HL-60/S4 (cell line): ENCODE results near the gene UQCC5.

Source experiments
- in situ Hi-C: fragments of 300-500 bp; cut with MboI; formaldehyde crosslinking; loops from 2 replicates; pipeline ENCODE4 v1.14.3; 2022; ENCODE audit warnings: low sequenced_read_pairs

Gene UQCC5, protein sequence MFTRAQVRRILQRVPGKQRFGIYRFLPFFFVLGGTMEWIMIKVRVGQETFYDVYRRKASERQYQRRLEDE

DNA sequence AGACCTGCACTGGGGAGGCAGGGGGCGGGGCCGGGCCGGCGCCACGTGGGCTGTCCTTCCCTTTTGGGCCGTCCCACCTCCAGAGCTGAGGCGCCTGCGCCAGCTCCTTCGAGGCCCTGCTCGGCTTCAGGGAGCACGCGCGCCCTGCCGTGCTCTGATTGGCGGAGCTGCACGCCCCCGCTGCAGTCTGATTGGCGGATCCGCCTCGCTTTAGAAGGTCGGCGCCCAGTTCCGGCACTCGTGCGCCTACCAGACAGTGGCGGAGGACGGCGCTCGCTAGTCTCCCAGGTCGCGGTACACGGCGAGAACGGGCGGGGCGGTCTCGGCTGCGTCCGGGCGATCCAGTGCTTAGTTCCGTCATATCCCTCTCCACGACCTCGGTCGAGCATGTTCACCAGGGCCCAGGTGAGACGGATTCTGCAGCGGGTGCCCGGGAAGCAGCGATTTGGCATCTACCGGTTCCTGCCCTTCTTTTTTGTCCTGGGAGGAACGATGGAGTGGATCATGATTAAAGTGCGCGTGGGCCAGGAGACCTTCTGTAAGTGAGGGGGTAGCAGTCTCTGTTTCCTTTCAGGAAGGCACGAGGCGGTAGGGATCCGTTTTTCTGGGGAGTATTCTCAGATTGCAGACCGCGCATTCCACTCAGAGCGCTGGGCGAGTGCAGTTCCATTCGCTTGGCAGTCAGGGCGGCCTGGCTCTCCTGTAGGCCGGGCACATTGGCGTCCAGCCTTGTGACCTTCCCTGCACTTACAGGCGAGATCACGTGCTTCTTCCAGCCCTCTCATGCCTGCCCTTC lies at the start of gene UQCC5:
Gene UQCC5, plus strand, starts transcription at position 237 of the 796 bp plus-strand sequence. Its CDS starts 151 bp downstream, at position 388.
- in situ Hi-C loops: no loop called here

- in situ Hi-C loops: no loop called here
Measured at GRCh38 chr3:52487050-52487787, 49.2 kb upstream of the UQCC5 start.

DNA sequence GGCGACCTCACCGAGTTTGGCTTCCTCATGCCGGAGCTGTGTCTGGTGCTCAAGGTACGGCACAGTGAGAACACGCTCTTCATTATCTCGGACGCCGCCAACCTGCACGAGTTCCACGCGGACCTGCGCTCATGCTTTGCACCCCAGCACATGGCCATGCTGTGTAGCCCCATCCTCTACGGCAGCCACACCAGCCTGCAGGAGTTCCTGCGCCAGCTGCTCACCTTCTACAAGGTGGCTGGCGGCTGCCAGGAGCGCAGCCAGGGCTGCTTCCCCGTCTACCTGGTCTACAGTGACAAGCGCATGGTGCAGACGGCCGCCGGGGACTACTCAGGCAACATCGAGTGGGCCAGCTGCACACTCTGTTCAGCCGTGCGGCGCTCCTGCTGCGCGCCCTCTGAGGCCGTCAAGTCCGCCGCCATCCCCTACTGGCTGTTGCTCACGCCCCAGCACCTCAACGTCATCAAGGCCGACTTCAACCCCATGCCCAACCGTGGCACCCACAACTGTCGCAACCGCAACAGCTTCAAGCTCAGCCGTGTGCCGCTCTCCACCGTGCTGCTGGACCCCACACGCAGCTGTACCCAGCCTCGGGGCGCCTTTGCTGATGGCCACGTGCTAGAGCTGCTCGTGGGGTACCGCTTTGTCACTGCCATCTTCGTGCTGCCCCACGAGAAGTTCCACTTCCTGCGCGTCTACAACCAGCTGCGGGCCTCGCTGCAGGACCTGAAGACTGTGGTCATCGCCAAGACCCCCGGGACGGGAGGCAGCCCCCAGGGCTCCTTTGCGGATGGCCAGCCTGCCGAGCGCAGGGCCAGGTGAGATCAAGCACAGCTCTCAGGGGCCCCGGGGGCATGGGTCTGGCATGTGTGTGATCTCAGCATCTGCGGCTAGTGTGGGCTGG lies 48.4 kb upstream of the UQCC5 start:
- in situ Hi-C loops: no loop called here

- in situ Hi-C loops: no loop called here
Measured at GRCh38 chr3:52488746-52489145, 47.7 kb upstream of the UQCC5 start.

DNA sequence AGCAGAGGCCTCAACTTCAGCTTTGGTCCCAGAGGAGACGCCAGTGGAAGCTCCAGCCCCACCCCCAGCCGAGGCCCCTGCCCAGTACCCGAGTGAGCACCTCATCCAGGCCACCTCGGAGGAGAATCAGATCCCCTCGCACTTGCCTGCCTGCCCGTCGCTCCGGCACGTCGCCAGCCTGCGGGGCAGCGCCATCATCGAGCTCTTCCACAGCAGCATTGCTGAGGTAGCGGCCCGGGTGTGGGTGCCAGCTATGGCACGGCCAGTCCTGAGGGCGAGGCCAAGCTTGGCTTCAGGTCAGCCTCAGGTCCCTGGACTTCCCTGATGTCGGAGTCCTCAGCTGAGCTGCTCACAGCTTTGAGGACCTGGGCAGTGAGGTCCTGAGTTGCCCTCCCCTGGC lies 47.0 kb upstream of the UQCC5 start:
- in situ Hi-C loops: no loop called here

GRCh38 chr3:52490035-52490938 lies 46.1 kb upstream of the UQCC5 start:
- in situ Hi-C loops: no loop called here

DNA sequence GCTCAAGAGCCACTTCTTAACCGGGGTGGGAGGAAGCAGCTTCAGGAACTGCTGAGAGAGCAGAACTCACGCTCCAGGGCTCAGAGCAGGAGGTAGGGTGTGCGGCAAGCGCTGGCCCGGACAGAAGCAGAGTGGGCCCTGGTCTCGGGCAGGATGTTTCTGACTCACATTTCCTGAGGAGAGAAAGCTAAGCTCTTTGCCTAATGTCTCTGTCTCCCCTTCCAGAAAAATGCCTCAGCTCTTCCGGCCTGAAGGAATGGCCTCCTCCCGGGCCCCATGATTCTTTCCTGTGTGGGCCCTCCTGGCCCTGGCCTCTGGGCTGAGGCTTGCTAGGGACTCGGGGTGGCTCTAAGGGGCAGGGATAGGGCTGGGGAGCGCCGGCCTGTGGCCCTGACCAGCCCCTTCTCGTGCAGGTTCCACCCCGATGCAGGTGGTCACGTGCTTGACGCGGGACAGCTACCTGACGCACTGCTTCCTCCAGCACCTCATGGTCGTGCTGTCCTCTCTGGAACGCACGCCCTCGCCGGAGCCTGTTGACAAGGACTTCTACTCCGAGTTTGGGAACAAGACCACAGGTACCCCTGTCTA lies 45.4 kb upstream of the UQCC5 start:
- in situ Hi-C loops: no loop called here

DNA sequence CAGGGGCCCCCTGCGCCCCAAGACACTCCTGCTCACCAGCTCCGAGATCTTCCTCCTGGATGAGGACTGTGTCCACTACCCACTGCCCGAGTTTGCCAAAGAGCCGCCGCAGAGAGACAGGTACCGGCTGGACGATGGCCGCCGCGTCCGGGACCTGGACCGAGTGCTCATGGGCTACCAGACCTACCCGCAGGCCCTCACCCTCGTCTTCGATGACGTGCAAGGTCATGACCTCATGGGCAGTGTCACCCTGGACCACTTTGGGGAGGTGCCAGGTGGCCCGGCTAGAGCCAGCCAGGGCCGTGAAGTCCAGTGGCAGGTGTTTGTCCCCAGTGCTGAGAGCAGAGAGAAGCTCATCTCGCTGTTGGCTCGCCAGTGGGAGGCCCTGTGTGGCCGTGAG lies 44.3 kb upstream of the UQCC5 start:
- in situ Hi-C loops: no loop called here

- in situ Hi-C loops: no loop called here
Measured at GRCh38 chr3:52493232-52494017, 43.0 kb upstream of the UQCC5 start.

DNA sequence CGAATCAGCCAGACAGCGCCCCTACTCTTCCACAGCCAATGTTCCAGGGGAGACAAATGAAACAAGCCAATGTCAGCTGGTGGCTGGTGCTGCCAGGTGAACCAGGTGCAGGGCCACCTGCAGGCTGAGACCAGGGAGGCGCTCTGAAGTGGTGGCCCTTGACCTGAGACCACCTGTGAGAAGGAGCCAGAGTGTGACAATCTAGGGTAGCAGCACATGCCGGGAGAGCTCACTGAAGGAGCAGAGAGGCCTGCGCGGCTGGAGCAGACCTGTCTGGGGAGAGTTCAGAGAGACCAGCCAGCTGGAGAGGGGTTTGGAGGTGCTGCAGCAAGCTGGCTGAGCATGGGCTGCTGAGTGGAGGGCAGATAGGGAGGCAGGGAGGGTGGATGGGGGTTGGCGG lies 42.0 kb upstream of the UQCC5 start:
- in situ Hi-C loops: no loop called here

- in situ Hi-C loops: no loop called here
Measured at GRCh38 chr3:52494886-52495495, 41.4 kb upstream of the UQCC5 start, which contains the start of gene STAB1. TSS of gene STAB1 (plus strand) at chr3:52495338. CDS start at chr3:52495414, 76 bp downstream.

DNA sequence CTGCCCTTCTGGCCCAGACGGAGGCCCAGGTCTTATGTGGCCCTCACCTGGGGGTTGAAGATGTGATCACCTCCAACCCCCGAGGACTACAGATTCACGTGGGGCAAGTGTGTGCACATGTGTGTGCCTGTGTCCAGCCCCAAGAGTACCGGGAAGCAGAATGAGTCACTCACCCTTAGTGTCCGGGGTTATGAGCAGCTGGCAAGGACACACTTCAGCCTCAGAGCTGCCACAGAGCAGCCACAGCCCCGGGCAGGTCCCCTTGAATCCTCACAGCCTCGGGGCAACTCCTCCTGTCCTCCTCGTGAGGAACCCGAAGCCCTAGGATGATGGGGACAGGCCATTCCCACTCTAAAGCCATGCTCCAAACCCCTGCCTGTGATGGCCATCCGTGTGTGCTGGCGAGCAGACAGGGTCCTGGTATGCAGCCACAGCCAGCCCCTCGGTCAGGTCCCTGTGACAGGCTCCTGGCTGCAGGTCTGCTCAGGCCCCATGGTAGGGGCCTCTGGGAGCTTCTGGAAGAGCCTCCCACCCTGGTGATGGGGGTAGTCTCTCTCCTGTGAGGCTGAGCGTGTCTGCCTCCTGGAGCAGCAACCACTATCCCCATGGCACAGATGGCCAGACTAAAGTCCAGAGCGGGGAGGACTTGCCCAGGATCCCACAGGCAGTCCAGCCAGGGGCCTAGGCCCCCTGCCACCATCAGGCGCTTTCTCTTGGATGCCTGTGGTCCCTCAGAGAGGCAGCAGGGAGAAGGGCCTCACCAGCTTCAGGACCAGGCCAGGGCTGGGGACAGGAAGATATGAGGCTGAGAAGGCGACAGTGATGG lies 40.4 kb upstream of the UQCC5 start:
- in situ Hi-C loops: no loop called here

GRCh38 chr3:52498137-52499054 lies 38.0 kb upstream of the UQCC5 start:
- in situ Hi-C loops: no loop called here

GRCh38 chr3:52501046-52501445 lies 35.4 kb upstream of the UQCC5 start:
- in situ Hi-C loops: no loop called here

GRCh38 chr3:52502001-52502400 lies 34.4 kb upstream of the UQCC5 start:
- in situ Hi-C loops: no loop called here

DNA sequence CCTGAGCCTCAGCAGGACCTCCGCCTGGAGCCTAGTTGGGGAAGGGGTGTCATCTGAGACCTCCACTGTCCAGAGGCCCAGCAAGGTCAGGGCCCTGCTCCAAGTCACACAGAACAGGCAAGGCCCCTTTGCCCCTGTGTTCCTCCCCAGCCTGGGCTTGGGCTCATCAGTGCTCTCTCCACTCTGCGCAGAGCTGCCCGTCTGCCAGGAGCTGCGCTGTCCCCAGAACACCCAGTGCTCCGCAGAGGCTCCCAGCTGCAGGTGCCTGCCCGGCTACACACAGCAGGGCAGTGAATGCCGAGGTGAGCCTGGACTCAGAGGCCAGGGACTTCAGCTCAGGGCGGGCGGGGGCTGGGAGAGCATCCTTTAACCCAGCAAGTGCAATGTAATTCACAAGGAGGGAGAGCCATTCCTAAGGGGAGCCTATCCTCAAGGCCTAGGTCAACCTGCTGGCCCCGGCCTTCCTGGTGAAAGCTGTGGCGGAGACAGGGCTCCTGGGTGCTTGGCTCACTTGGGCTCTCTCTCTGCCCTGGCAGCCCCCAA lies 33.5 kb upstream of the UQCC5 start:
- in situ Hi-C loops: no loop called here
